Measurements from ENCODE around the gene NAALAD2. TPM values are rescaled to one million over a fixed set of nuclear protein-coding genes. Genes with fewer than 3 reads are reported as not detected.

NAALAD2 gene
- total and polyA plus RNA-seq, 2 of the 8 experiments (the other 6 are each of a cell fraction or from before 2014, with no cell fraction given), result 2.6 to 3.9 TPM

- 89% methylated on average over 2 of the region's 2 CpGs; no CpG with 5 or more reads in 1 of the 2 experiments for WGBS, 2 experiments (ENCODE audit: extremely low coverage in 1 of 2, insufficient coverage in 1 of 2, insufficient read length in 1 of 2, insufficient replicate concordance in 2 of 2, low coverage in 1 of 2, low lambda C conversion rate in 2 of 2, missing lambda C conversion rate in 1 of 2)
- H3K4me3 ChIP-seq (ENCODE audit: extremely low read depth in 1 of 4, insufficient read depth in 2 of 4, low read depth in 3 of 4, low read length in 4 of 4), result no peak overlapping the region
- no peaks in the 10 kb centered on the region for H3K27me3 ChIP-seq (replicated peaks in 1 of 4; ENCODE audit: control insufficient read depth in 3 of 4, extremely low read depth in 1 of 4, insufficient read depth in 3 of 4, low read length in 3 of 4)
- no peak overlapping the region for H4K91ac ChIP-seq (replicated peaks; ENCODE audit: insufficient read length, low read length)
- H2BK12ac ChIP-seq (ENCODE audit: low read depth, low read length), result no peak overlapping the region
- H3K4ac ChIP-seq (replicated peaks; ENCODE audit: insufficient read length, low read depth, low read length), result no peak overlapping the region
- no peak overlapping the region for H3K27ac ChIP-seq (ENCODE audit: low read depth, low read length)
- POLR2A ChIA-PET (ENCODE audit: partially characterized antibody), result no interaction called here
- no peaks in the 10 kb centered on the region for H3K4me1 ChIP-seq (replicated peaks in 1 of 4; ENCODE audit: control insufficient read depth in 3 of 4, insufficient read depth in 4 of 4, low read length in 3 of 4)
- H3K23ac ChIP-seq (ENCODE audit: insufficient read length), result no peak overlapping the region
- no peak overlapping the region for H3K9ac ChIP-seq (replicated peaks in 1 of 4; ENCODE audit: extremely low read depth in 1 of 4, low read depth in 3 of 4, low read length in 3 of 4)
- H2BK20ac ChIP-seq (ENCODE audit: low read length), result no peak overlapping the region
- no peaks in the 10 kb centered on the region for H3K79me2 ChIP-seq (ENCODE audit: control insufficient read depth in 1 of 2, insufficient read depth in 2 of 2, low read length in 2 of 2)
- H2AK5ac ChIP-seq (ENCODE audit: low read depth, low read length), result no peak overlapping the region
- no peak overlapping the region for H3K18ac ChIP-seq (ENCODE audit: extremely low read depth, low read length)
- CTCF ChIA-PET (ENCODE audit: partially characterized antibody), result interaction anchor here (0.9 kb wide), 1 partner anchor 65 kb away, joined by 6 read pairs; no protein-coding TSS in a partner anchor
- DNase-seq (ENCODE audit: low read depth in 1 of 2, low spot score in 2 of 2) (no peak), FAIRE-seq (no peak)
- no peak overlapping the region for H2AFZ ChIP-seq (ENCODE audit: low read length)
- no peaks in the 10 kb centered on the region for H4K20me1 ChIP-seq (replicated peaks in 1 of 2; ENCODE audit: control insufficient read depth in 1 of 2, insufficient read depth in 2 of 2, low read length in 2 of 2)
- no peak overlapping the region for H2BK15ac ChIP-seq (ENCODE audit: low read length)
- H3K9me3 ChIP-seq (ENCODE audit: insufficient read depth in 2 of 2, low read depth in 1 of 2, low read length in 1 of 2), result no peaks in the 10 kb centered on the region
- H3K56ac ChIP-seq (replicated peaks; ENCODE audit: insufficient read length, low read depth, low read length), result no peak overlapping the region
- H3K23me2 ChIP-seq (ENCODE audit: low read depth, low read length), result no peaks in the 10 kb centered on the region
- H2BK5ac ChIP-seq (ENCODE audit: low read depth, low read length), result no peak overlapping the region
- H4K5ac ChIP-seq (ENCODE audit: insufficient read length, low read depth, low read length), result no peak overlapping the region
- H3K79me1 ChIP-seq (ENCODE audit: low read depth, low read length), result no peaks in the 10 kb centered on the region
- H2BK120ac ChIP-seq (replicated peaks; ENCODE audit: low read depth, low read length), result no peak overlapping the region
- no peak overlapping the region for H3K4me2 ChIP-seq (ENCODE audit: insufficient read depth in 1 of 2, low read depth in 2 of 2, low read length in 2 of 2)
- H3K14ac ChIP-seq (ENCODE audit: insufficient read length), result no peak overlapping the region
- peaks cover 0 to 6% (median 0%) of the 10 kb centered on the region in 4 experiments; a peak in 1 of 8 replicates for H3K36me3 ChIP-seq (ENCODE audit: control insufficient read depth in 2 of 4, insufficient read depth in 4 of 4, low read length in 3 of 4)
- H4K8ac ChIP-seq (ENCODE audit: extremely low read depth, insufficient read depth, low read length), result no peak overlapping the region
- TF ChIP-seq NANOG (IDR thresholded peaks at IDR 0.05; ENCODE audit: insufficient read depth, low read depth, low read length, poor library complexity, severe bottlenecking), result no peak
- no peak for TF ChIP-seq HDAC2 (IDR thresholded peaks at IDR 0.05; ENCODE audit: borderline replicate concordance in 1 of 2, low read depth in 2 of 2, low read length in 2 of 2)
- no peak for TF ChIP-seq CTCF (IDR thresholded peaks at IDR 0.05; ENCODE audit: control extremely low read depth in 1 of 3, insufficient read depth in 1 of 3, low read depth in 1 of 3, low read length in 3 of 3)
- TF ChIP-seq E2F6 (IDR thresholded peaks at IDR 0.05), result no peak
- TF ChIP-seq ATF2 (IDR thresholded peaks at IDR 0.05; ENCODE audit: low read length), result no peak
- TF ChIP-seq SP2 (IDR thresholded peaks at IDR 0.05; ENCODE audit: low read length), result no peak
- TF ChIP-seq MAFK (IDR thresholded peaks at IDR 0.05; ENCODE audit: low read depth, low read length), result no peak
- no peak for TF ChIP-seq FOSL1 (IDR thresholded peaks at IDR 0.05; ENCODE audit: insufficient read depth, low read depth, low read length)
Observed at GRCh38 chr11:90178751-90179150, 44.3 kb downstream of the NAALAD2 start.
